BLaER1 (cell line): ENCODE measurements around the gene NTSR1.

Experiments
- H3K27ac ChIP-seq: shearing (Covaris generic); formaldehyde crosslinking; 2 replicates; pipeline ENCODE4 v1.8.1; 2022
- H3K27me3 ChIP-seq: shearing (Covaris generic); formaldehyde crosslinking; 2 replicates; pipeline ENCODE4 v1.8.1; 2022
- H3K36me3 ChIP-seq: shearing (Covaris generic); formaldehyde crosslinking; 2 replicates; pipeline ENCODE4 v1.8.1; 2022
- H3K4me1 ChIP-seq: shearing (Covaris generic); formaldehyde crosslinking; 2 replicates; pipeline ENCODE4 v1.8.1; 2022
- H3K4me2 ChIP-seq: shearing (Covaris generic); formaldehyde crosslinking; 2 replicates; pipeline ENCODE4 v1.8.1; 2022
- H3K4me3 ChIP-seq: shearing (Covaris generic); formaldehyde crosslinking; 2 replicates; pipeline ENCODE4 v1.8.1; 2022
- H3K9ac ChIP-seq: shearing (Covaris generic); formaldehyde crosslinking; 2 replicates; pipeline ENCODE4 v1.8.1; 2022
- H3K9me3 ChIP-seq: shearing (Covaris generic); formaldehyde crosslinking; 2 replicates; pipeline ENCODE4 v1.8.1; 2022
- H4K20me1 ChIP-seq: shearing (Covaris generic); formaldehyde crosslinking; 2 replicates; pipeline ENCODE4 v1.8.1; 2022
- Cebpa-rat ChIP-seq: shearing (Covaris generic); IDR thresholded peaks from 2 replicates; pipeline ENCODE4 v1.8.1; 2022

Gene NTSR1

DNA sequence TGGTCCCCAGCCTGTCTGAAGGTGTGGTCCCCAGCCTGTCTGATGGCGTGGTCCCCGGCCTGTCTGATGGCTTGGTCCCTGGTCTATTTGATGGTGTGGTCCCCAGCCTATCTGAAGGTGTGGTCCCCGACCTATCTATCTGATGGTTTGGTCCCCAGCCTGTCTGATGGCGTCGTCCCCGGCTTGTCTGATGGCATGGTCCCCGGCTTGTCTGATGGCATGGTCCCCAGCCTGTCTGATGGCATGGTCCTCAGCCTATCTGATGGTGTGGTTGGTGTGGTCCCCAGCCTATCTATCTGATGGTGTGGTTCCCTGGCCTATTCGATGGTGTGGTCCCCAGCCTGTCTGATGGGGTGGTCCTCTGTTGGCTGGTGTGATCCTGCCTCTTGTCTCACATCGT is 69.4 kb downstream of the NTSR1 start:
- Histone ChIP-seq H3K9me3 (no peaks in the 10 kb centered on the region), H3K27me3 (no peaks in the 10 kb centered on the region), H3K4me1 (peaks cover 98% of the 10 kb centered on the region), H3K9ac (no peak overlapping the region), H4K20me1 (no peaks in the 10 kb centered on the region), H3K36me3 (no peaks in the 10 kb centered on the region), H3K27ac (peak overlapping the region; percentile 49; the same call in 1 of the 2 replicates), H3K4me3 (no peak overlapping the region), H3K4me2 (peak overlapping the region; percentile 69; the same call in 1 of the 2 replicates)
- no peak for TF ChIP-seq Cebpa-rat

DNA sequence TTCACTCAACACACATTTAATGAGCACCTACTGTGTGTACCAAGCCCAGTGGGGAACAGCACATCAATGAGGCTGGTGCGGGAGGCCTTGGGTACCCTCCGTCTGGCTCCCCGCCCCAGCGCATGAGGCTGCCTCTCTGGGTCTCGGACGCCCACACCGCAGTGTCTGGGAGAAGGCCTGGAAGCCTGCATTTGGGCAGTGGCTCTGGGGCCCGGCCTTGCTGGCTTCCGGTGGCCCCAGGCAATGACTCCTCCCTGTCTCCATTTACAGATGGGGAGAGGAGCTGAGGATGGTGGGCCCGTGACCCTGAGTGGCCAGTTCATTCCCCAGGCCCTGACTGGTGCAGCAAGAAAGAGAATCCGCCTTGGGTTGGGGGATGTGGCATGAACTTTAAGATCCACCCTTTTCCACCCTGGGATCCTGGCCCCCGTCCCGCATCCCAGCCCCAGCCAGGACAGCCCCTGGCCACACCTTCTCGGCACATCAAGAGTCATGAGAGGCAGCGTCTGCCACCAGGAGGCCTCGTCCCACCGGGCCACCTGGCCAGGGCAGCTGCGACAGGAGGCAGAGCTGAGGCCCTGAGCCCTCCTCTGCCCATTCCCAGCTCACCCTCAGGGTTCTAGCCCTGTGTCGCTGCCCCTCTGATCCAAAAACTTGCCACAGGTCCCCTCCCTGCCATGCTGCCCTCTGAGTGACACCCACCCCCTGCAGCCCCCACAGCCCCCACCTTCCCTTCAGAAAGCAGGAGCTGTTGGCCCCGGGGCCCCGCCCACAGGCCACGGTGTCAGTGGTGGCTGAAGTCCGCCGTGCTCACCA is 70.2 kb downstream of the NTSR1 start:
- Histone ChIP-seq H3K27ac (peak overlapping the region; percentile 49; the same call in 1 of the 2 replicates), H3K4me3 (no peak overlapping the region), H3K4me1 (peaks cover 98% of the 10 kb centered on the region), H4K20me1 (no peaks in the 10 kb centered on the region), H3K27me3 (no peaks in the 10 kb centered on the region), H3K9me3 (no peaks in the 10 kb centered on the region), H3K9ac (no peak overlapping the region), H3K4me2 (peak overlapping the region; percentile 69), H3K36me3 (no peaks in the 10 kb centered on the region)
- TF ChIP-seq Cebpa-rat: no peak

DNA sequence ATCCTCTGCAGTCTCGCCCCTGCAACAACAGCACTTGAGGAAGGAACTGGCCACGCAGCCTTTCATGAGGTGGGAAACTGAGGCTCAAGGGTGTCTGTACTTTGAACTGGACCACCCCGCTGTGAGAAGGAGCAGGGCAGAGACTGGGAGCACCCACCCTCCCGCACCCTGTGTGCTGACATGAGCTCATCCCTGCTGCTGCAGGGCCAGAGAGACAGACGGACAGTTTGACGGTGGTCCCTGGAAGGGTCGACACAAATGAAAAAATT is 70.7 kb downstream of the NTSR1 start:
- peak overlapping the region; percentile 69 for H3K4me2 ChIP-seq
- TF ChIP-seq Cebpa-rat: no peak
- no peaks in the 10 kb centered on the region for H4K20me1 ChIP-seq
- H3K4me1 ChIP-seq: peaks cover 98% of the 10 kb centered on the region
- H3K27ac ChIP-seq: no peak overlapping the region
- H3K4me3 ChIP-seq: no peak overlapping the region
- no peak overlapping the region for H3K9ac ChIP-seq
- H3K9me3 ChIP-seq: no peaks in the 10 kb centered on the region
- no peaks in the 10 kb centered on the region for H3K27me3 ChIP-seq
- no peaks in the 10 kb centered on the region for H3K36me3 ChIP-seq

- Histone ChIP-seq H3K4me1 (peaks cover 96% of the 10 kb centered on the region), H3K4me2 (peak overlapping the region; percentile 69), H3K36me3 (no peaks in the 10 kb centered on the region), H4K20me1 (no peaks in the 10 kb centered on the region), H3K4me3 (no peak overlapping the region), H3K27ac (no peak overlapping the region), H3K9ac (no peak overlapping the region), H3K9me3 (no peaks in the 10 kb centered on the region), H3K27me3 (no peaks in the 10 kb centered on the region)
- TF ChIP-seq Cebpa-rat: no peak
These were observed 71.6 kb downstream of the NTSR1 start for GRCh38 chr20:62780204-62780603.

GRCh38 chr20:62780696-62781095 is 72.1 kb downstream of the NTSR1 start:
- Histone ChIP-seq H3K36me3 (no peaks in the 10 kb centered on the region), H4K20me1 (no peaks in the 10 kb centered on the region), H3K4me2 (peak overlapping the region; percentile 69), H3K9ac (no peak overlapping the region), H3K4me3 (no peak overlapping the region), H3K9me3 (no peaks in the 10 kb centered on the region), H3K27ac (no peak overlapping the region), H3K27me3 (no peaks in the 10 kb centered on the region), H3K4me1 (peaks cover 96% of the 10 kb centered on the region)
- no peak for TF ChIP-seq Cebpa-rat

DNA sequence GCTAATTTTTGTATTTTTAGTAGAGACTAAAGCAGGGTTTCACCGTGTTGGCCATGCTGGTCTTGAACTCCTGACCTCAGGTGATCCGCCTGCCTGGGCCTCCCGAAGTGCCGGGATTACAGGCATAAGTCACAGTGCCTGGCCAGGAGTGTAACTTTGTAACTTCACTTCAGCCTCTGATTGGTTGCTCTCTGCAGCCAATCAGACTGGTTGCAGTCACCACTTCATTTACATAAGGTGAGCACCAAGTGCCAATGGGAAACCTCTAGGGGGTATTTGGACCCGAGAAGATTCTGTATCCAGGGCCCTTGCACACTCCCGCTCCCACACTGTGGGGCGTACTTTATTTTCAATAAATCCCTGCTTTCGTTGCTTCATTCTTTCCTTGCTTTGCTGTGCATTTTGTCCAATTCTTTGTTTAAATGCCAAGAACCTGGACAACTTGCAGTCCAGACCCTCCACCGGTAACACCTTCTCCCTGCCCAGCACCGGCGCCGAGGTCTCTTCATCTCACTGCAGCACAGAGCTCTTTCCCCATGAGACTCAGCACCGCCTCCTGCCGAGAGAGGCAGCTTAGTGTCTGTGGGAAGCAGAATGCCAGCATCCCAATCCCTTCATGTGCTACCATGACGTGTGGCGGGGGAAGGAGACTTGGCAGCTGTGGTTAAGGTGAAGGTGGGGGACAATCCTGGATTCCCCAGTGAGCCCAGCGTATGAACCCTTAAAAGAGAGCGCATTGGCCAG is 73.7 kb downstream of the NTSR1 start:
- Histone ChIP-seq H3K4me3 (no peak overlapping the region), H3K9me3 (no peaks in the 10 kb centered on the region), H3K27me3 (no peaks in the 10 kb centered on the region), H4K20me1 (no peaks in the 10 kb centered on the region), H3K9ac (no peak overlapping the region; the same call in 1 of the 2 replicates), H3K4me1 (peaks cover 98% of the 10 kb centered on the region), H3K36me3 (no peaks in the 10 kb centered on the region), H3K4me2 (peak overlapping the region; percentile 69), H3K27ac (peak overlapping the region; percentile 62)
- TF ChIP-seq Cebpa-rat: no peak

GRCh38 chr20:62782893-62783278 is 74.2 kb downstream of the NTSR1 start:
- Histone ChIP-seq H3K9ac (no peak overlapping the region; the same call in 1 of the 2 replicates), H3K4me3 (no peak overlapping the region), H3K27me3 (no peaks in the 10 kb centered on the region), H4K20me1 (no peaks in the 10 kb centered on the region), H3K27ac (peak overlapping the region; percentile 62), H3K36me3 (no peaks in the 10 kb centered on the region), H3K9me3 (no peaks in the 10 kb centered on the region), H3K4me1 (peaks cover 98% of the 10 kb centered on the region), H3K4me2 (peak overlapping the region; percentile 69)
- no peak for TF ChIP-seq Cebpa-rat

DNA sequence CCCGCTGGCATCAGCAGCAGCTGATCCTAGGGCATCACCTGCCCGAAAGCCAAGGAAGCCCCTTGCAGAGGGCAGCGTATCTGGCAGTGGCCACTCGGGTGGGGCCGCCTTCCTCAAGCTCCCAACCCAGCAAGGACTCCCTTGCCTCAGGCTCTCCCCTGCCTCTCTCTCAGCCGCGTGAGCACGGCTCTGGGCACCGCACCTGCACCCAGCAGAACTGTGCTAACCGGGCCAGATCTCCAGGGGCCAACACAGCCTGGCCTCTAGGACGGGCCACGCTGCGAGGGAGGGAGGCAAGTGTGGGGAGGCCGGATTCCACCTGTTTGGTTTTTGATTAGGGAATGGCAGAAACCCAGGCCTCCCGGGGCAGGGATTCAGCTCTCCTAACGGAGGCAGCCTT is 75.9 kb downstream of the NTSR1 start:
- no peak overlapping the region for H3K9ac ChIP-seq
- H3K4me1 ChIP-seq: peaks cover 98% of the 10 kb centered on the region
- no peaks in the 10 kb centered on the region for H3K9me3 ChIP-seq
- H3K27me3 ChIP-seq: no peaks in the 10 kb centered on the region
- TF ChIP-seq Cebpa-rat: no peak
- no peaks in the 10 kb centered on the region for H3K36me3 ChIP-seq
- no peak overlapping the region for H3K4me3 ChIP-seq
- no peaks in the 10 kb centered on the region for H4K20me1 ChIP-seq
- peak overlapping the region; percentile 69 for H3K4me2 ChIP-seq
- H3K27ac ChIP-seq: peak overlapping the region; percentile 62

DNA sequence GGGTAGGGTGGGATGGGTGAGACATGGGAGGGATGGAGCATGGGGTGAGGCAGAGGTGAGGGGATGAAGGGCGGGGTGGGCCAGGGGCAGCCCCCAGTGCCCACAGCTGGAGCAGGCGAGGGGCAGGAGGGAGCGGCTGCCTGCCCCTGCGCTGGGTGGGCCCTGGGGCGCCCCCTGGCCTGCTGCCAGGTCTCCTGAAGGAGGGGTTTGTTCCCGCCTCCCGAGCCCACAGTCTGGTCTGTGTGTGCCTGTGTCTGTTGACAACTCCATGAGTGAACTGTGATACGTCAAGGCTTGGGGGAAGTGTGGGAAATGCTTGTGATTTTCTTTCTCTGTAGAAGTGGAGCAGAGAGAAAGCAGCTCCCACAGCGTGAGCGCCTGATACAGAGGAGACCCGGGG is 76.8 kb downstream of the NTSR1 start:
- H3K36me3 ChIP-seq: no peaks in the 10 kb centered on the region
- H3K4me1 ChIP-seq: peaks cover 98% of the 10 kb centered on the region
- H3K4me2 ChIP-seq: peak overlapping the region; percentile 90
- TF ChIP-seq Cebpa-rat: no peak
- H3K27ac ChIP-seq: peak overlapping the region; percentile 83
- 0 out of 2 replicates have a peak overlapping the region, but pooled peaks have one; percentile 32 for H3K4me3 ChIP-seq
- H3K9ac ChIP-seq: peak overlapping the region; percentile 72
- no peaks in the 10 kb centered on the region for H4K20me1 ChIP-seq
- no peaks in the 10 kb centered on the region for H3K27me3 ChIP-seq
- H3K9me3 ChIP-seq: no peaks in the 10 kb centered on the region

GRCh38 chr20:62786157-62786556 is 77.5 kb downstream of the NTSR1 start:
- peak overlapping the region; percentile 72 for H3K9ac ChIP-seq
- no peak for TF ChIP-seq Cebpa-rat
- H3K4me2 ChIP-seq: peak overlapping the region; percentile 90

More at GRCh38 chr20:62786157-62786556, 77.5 kb downstream of the NTSR1 start:
- Histone ChIP-seq H3K27ac (peak overlapping the region; percentile 83), H3K36me3 (no peaks in the 10 kb centered on the region), H3K4me3 (0 out of 2 replicates have a peak overlapping the region, but pooled peaks have one; percentile 32), H3K27me3 (no peaks in the 10 kb centered on the region), H3K9me3 (no peaks in the 10 kb centered on the region), H4K20me1 (no peaks in the 10 kb centered on the region), H3K4me1 (peaks cover 96% of the 10 kb centered on the region)
